ENCODE data around the gene C19orf47.

GRCh38 chr19:40380199-40381037, 32.2 kb upstream of the C19orf47 start:
- TF ChIP-seq CTCF (IDR thresholded peaks at IDR 0.05), result no peak
- TF ChIP-seq ZFX (IDR thresholded peaks at IDR 0.05; ENCODE audit: borderline replicate concordance), result no peak

All from 22Rv1 (cell line).